Panc1 (cell line): ENCODE results near the gene FBLN2.

Source experiments
- SIN3A ChIP-seq: IDR thresholded peaks from 2 replicates; pipeline ENCODE4 v1.6.1; 2012; ENCODE audit warnings: low read depth, mild to moderate bottlenecking, low read length, moderate library complexity, borderline replicate concordance; ENCODE audit not compliant: insufficient read depth
- TF ChIP-seq, protein P1 (sequence below): fragments of 450-650 bp; IDR thresholded peaks from 2 replicates; pipeline ENCODE4 v1.5.1; 2017; ENCODE audit warnings: mild to moderate bottlenecking

DNA sequence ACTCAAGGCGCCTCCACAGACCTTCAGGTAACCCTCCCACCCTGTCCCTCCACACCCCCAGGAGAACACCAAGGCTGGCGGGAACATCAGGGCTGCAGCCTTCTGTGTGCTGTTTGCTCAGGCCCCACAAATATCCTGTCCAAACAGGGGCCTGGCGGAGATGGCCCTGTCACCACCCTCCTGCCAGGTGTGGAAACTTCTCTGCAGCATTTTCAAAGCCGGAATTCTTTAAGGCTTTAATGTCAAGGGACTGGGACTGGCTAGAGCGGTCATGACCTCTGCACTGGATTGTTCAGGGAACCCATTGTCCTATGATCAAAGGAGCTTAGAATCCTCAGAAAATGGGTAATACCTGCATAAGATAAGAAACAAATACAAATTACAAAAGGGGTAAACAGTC is 46.6 kb downstream of the FBLN2 start:
- TF ChIP-seq, protein P1, sequence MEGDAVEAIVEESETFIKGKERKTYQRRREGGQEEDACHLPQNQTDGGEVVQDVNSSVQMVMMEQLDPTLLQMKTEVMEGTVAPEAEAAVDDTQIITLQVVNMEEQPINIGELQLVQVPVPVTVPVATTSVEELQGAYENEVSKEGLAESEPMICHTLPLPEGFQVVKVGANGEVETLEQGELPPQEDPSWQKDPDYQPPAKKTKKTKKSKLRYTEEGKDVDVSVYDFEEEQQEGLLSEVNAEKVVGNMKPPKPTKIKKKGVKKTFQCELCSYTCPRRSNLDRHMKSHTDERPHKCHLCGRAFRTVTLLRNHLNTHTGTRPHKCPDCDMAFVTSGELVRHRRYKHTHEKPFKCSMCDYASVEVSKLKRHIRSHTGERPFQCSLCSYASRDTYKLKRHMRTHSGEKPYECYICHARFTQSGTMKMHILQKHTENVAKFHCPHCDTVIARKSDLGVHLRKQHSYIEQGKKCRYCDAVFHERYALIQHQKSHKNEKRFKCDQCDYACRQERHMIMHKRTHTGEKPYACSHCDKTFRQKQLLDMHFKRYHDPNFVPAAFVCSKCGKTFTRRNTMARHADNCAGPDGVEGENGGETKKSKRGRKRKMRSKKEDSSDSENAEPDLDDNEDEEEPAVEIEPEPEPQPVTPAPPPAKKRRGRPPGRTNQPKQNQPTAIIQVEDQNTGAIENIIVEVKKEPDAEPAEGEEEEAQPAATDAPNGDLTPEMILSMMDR = no peak
- no peak for TF ChIP-seq SIN3A
